HCT116 (cell line): Measurements from ENCODE around the gene GRIP1. TPM values are rescaled to one million over a fixed set of nuclear protein-coding genes. Genes with fewer than 3 reads are reported as not detected.

ENCODE experiments used
- ATAC-seq: fragments of 200-7000 bp; cut with Tn5 transposase; 2 replicates; pipeline ENCODE4 v1.9.1; 2020; ENCODE audit warnings: mild to moderate bottlenecking, moderate library complexity
- BruUV-seq: library from RNA; stranded (reverse); fragments of 400-500 nt; replicated peaks from 2 replicates; lab custom pipeline; 2021; lab: Mats Ljungman, UMichigan
- CTCF ChIA-PET: fragments of 300-600 bp; sonication (Branson Sonifier 250); formaldehyde crosslinking; loops from one replicate; lab custom pipeline; 2021; ENCODE audit warnings: antibody characterized with exemption; lab: Charles Lee
- POLR2A ChIA-PET: fragments of 300-600, 350-600 bp; sonication (Branson Sonifier 250); formaldehyde crosslinking; loops from one replicate; lab custom pipeline; 2021; ENCODE audit warnings: antibody characterized with exemption; lab: Charles Lee
- RAD21 ChIA-PET, 2 experiments: fragments of 300-600 bp; sonication (Branson Sonifier 250); formaldehyde crosslinking; loops; one replicate each; lab custom pipeline; 2023; ENCODE audit warnings: low total read pairs in 2 of 2; ENCODE audit not compliant: uncharacterized antibody in 2 of 2, unreplicated experiment in 2 of 2, low non-redundant PET in 1 of 2; lab: Charles Lee
- DNase-seq: peaks from one replicate; pipeline ENCODE4 v3.0.0-alpha.2; 2010; ENCODE audit warnings: low read depth, low spot score
- H2AFZ ChIP-seq: fragments of 200-600 bp; shearing (Covaris generic), sonication (generic); 2 replicates; pipeline ENCODE4 v1.6.1; 2017; ENCODE audit warnings: low read depth, mixed run types, mixed read lengths, antibody characterized with exemption, low read length; ENCODE audit not compliant: poor library complexity, severe bottlenecking
- H3K27ac ChIP-seq: 2 replicates; pipeline ENCODE4 v1.5.1; 2012; ENCODE audit warnings: low read depth, low read length
- H3K27me3 ChIP-seq: fragments of 200-600 bp; sonication (generic); 2 replicates; pipeline ENCODE4 v1.6.1; 2016; ENCODE audit warnings: mixed run types, low read length, mixed read lengths; ENCODE audit not compliant: insufficient read depth
- H3K36me3 ChIP-seq, 2 experiments: fragments of 200-500 bp in 1 of 2; fragments of 200-600 bp in 1 of 2; sonication (Bioruptor generic) in 1 of 2; sonication (generic) in 1 of 2; 2 replicates each; pipeline versions ENCODE4 v1.5.1 to v1.6.1; 2014 to 2016; ENCODE audit warnings: low read length in 2 of 2, inconsistent platforms in 1 of 2, mixed read lengths in 1 of 2, mixed run types in 1 of 2; ENCODE audit not compliant: insufficient read depth in 2 of 2, control insufficient read depth in 1 of 2
- H3K4me1 ChIP-seq, 2 experiments: fragments of 200-600 bp in 1 of 2; sonication (generic) in 1 of 2; 2 replicates each; pipeline versions ENCODE4 v1.5.1 to v1.6.1; 2012 to 2017; ENCODE audit warnings: low read length in 2 of 2, inconsistent platforms in 1 of 2, mild to moderate bottlenecking in 1 of 2, mixed read lengths in 1 of 2, mixed run types in 1 of 2, moderate library complexity in 1 of 2; ENCODE audit not compliant: insufficient read depth in 2 of 2, control insufficient read depth in 1 of 2
- H3K4me2 ChIP-seq: fragments of 200-600 bp; sonication (generic); 2 replicates; pipeline ENCODE4 v1.6.1; 2017; ENCODE audit warnings: mixed run types, low read length, mixed read lengths
- H3K4me3 ChIP-seq, 2 experiments: fragments of 200-600 bp in 1 of 2; sonication (generic) in 1 of 2; replicated peaks in 1 of 2; 2 replicates each; pipeline ENCODE4 v1.5.1; 2011 to 2016; ENCODE audit warnings: low read length in 2 of 2, control low read depth in 1 of 2, low read depth in 1 of 2, mild to moderate bottlenecking in 1 of 2, mixed read lengths in 1 of 2, mixed run types in 1 of 2
- H3K79me2 ChIP-seq: fragments of 200-600 bp; sonication (generic); 2 replicates; pipeline ENCODE4 v1.6.1; 2017; ENCODE audit warnings: mild to moderate bottlenecking, mixed run types, low read length, moderate library complexity, mixed read lengths; ENCODE audit not compliant: insufficient read depth
- H3K9ac ChIP-seq: fragments of 200-600 bp; sonication (generic); 2 replicates; pipeline ENCODE4 v1.6.1; 2016; ENCODE audit warnings: low read length, mixed read lengths
- H3K9me2 ChIP-seq: fragments of 200-600 bp; sonication (generic), shearing (Covaris generic); 2 replicates; pipeline ENCODE4 v1.6.1; 2017; ENCODE audit warnings: mixed run types, mild to moderate bottlenecking, moderate library complexity; ENCODE audit not compliant: insufficient read depth
- H3K9me3 ChIP-seq, 2 experiments: fragments of 200-500 bp in 1 of 2; fragments of 200-600 bp in 1 of 2; sonication (Bioruptor generic) in 1 of 2; sonication (generic) in 1 of 2; 2 replicates each; pipeline ENCODE4 v1.6.1; 2014 to 2017; ENCODE audit warnings: low read length in 2 of 2, mixed read lengths in 2 of 2, inconsistent platforms in 1 of 2, low read depth in 1 of 2, mild to moderate bottlenecking in 1 of 2, mixed run types in 1 of 2, moderate library complexity in 1 of 2; ENCODE audit not compliant: control insufficient read depth in 1 of 2, insufficient read depth in 1 of 2
- H4K20me1 ChIP-seq: fragments of 200-600 bp; sonication (generic), shearing (Covaris generic); 2 replicates; pipeline ENCODE4 v1.6.1; 2017; ENCODE audit warnings: mixed run types, mild to moderate bottlenecking, moderate library complexity; ENCODE audit not compliant: insufficient read depth
- ATF3 ChIP-seq: IDR thresholded peaks from 2 replicates; pipeline ENCODE4 v1.6.1; 2012
- CEBPB ChIP-seq: IDR thresholded peaks from 2 replicates; pipeline ENCODE4 v1.6.1; 2012; ENCODE audit warnings: low read depth
- CTCF ChIP-seq, 3 experiments: fragments of 200-600 bp in 1 of 3; sonication (generic) in 1 of 3; IDR thresholded peaks in 2 of 3; conservative IDR thresholded peaks in 1 of 3; 2 replicates each; pipeline ENCODE4 v1.5.1; 2012 to 2017; ENCODE audit warnings: low read depth in 2 of 3, low read length in 2 of 3, antibody characterized with exemption in 1 of 3, borderline replicate concordance in 1 of 3, control low read depth in 1 of 3, mild to moderate bottlenecking in 1 of 3, mixed read lengths in 1 of 3, mixed run types in 1 of 3, moderate library complexity in 1 of 3; ENCODE audit not compliant: insufficient read depth in 1 of 3
- ELF1 ChIP-seq: IDR thresholded peaks from 2 replicates; pipeline ENCODE4 v1.6.1; 2012; ENCODE audit warnings: low read depth, borderline replicate concordance
- EZH2phosphoT487 ChIP-seq: fragments of 200-600 bp; IDR thresholded peaks from 2 replicates; pipeline ENCODE4 v1.6.1; 2018; ENCODE audit warnings: antibody characterized with exemption, borderline replicate concordance
- JUND ChIP-seq: IDR thresholded peaks from 2 replicates; pipeline ENCODE4 v1.6.1; 2012
- SIN3A ChIP-seq: IDR thresholded peaks from 2 replicates; pipeline ENCODE4 v1.6.1; 2012; ENCODE audit warnings: low read depth
- SRF ChIP-seq: IDR thresholded peaks from 2 replicates; pipeline ENCODE4 v1.6.1; 2012; ENCODE audit warnings: low read depth
- YY1 ChIP-seq: IDR thresholded peaks from 2 replicates; pipeline ENCODE4 v1.6.1; 2011; ENCODE audit warnings: low read length, low read depth, moderate library complexity, mild to moderate bottlenecking; ENCODE audit not compliant: insufficient replicate concordance; ENCODE audit errors: extremely low read depth
- intact Hi-C: fragments of 100-400 bp; cut with micrococcal nuclease; formaldehyde crosslinking; loops from 2 replicates; pipeline ENCODE4 v1.10.0; 2022
- total RNA-seq: library from RNA; stranded (reverse); gene quantifications from one replicate; pipeline ENCODE4 v1.2.1, GENCODE V29; 2021; ENCODE audit not compliant: unreplicated experiment

Gene GRIP1
- total RNA-seq, 1 experiment from 2014 or later = not detected

DNA sequence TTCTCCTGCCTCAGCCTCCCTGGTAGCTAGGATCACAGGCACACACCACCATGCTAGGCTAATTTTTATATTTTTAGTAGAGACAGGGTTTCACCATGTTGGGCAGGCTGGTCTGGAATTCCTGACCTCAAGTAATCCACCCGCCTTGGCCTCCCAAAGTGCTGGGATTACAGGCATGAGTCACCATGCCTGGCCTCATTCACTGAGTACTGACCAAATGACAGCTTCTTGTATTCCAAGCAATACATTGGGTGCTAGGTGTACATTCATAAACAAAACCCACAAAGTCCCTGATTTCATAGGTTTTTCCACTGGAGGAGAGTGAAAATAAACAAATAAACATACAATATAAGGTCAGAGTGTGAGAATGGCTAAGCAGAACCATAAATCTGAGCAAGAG lies 240.3 kb downstream of the GRIP1 start (continued):
- TF ChIP-seq JUND = no peak

GRCh38 chr12:66430106-66430505 lies 248.8 kb downstream of the GRIP1 start:
- no peak for TF ChIP-seq EZH2phosphoT487
- no peak for TF ChIP-seq CEBPB
- TF ChIP-seq YY1 = no peak
- no peak for TF ChIP-seq CTCF (IDR thresholded peaks at IDR 0.05 in 2 of 3, conservative IDR thresholded peaks at IDR 0.05 in 1 of 3; ENCODE audit: borderline replicate concordance in 1 of 3, insufficient read depth in 1 of 3, low read depth in 2 of 3, low read length in 2 of 3)
- no peak for TF ChIP-seq ELF1
- TF ChIP-seq ATF3 = no peak
- TF ChIP-seq SIN3A = no peak
- TF ChIP-seq SRF = no peak
- no TSS peak for BruUV-seq
- H3K79me2 ChIP-seq = no peaks in the 10 kb centered on the region

More at GRCh38 chr12:66430106-66430505, 248.8 kb downstream of the GRIP1 start:
- Histone ChIP-seq H2AFZ (no peak overlapping the region), H3K4me3 (no peak overlapping the region), H3K4me1 (no peaks in the 10 kb centered on the region), H3K4me2 (no peak overlapping the region), H3K9me2 (no peaks in the 10 kb centered on the region), H3K36me3 (no peaks in the 10 kb centered on the region), H3K9ac (no peak overlapping the region), H4K20me1 (no peaks in the 10 kb centered on the region), H3K27me3 (peaks cover 54% of the 10 kb centered on the region), H3K9me3 (no peaks in the 10 kb centered on the region), H3K27ac (no peak overlapping the region)
- intact Hi-C loops = no loop called here
- ATAC-seq = no peak
- ChIA-PET CTCF (no interaction called here), POLR2A (no interaction called here), RAD21 (no interaction called here)
- no peak for DNase-seq
